Measurements from ENCODE around the gene TNPO1. TPM values are rescaled to one million over a fixed set of nuclear protein-coding genes. Genes with fewer than 3 reads are reported as not detected.

Gene TNPO1
- total and polyA plus RNA-seq, 10 of the 15 experiments (the other 5 are each of a cell fraction or from before 2014, with no cell fraction given), result 18.1 to 123 (median 79.2) TPM

- no peaks in the 10 kb centered on the region for H3K27me3 ChIP-seq (replicated peaks in 1 of 2; ENCODE audit: control insufficient read depth in 2 of 2, insufficient read depth in 2 of 2, low read length in 1 of 2)
- TF ChIP-seq MTA3 (IDR thresholded peaks at IDR 0.05; ENCODE audit: borderline replicate concordance, low read length) (no peak), MLLT1 (IDR thresholded peaks at IDR 0.05) (no peak)
- POLR2A ChIA-PET, result no interaction called here
- H3K9me3 ChIP-seq (replicated peaks; ENCODE audit: control insufficient read depth, insufficient read depth, low read length), result no peaks in the 10 kb centered on the region
- no peak overlapping the region for H3K9ac ChIP-seq (ENCODE audit: control insufficient read depth, insufficient read depth, low read length)
- BruUV-seq (replicated peaks), result no TSS peak
- WGBS (ENCODE audit: insufficient coverage, insufficient replicate concordance, low lambda C conversion rate, missing lambda C conversion rate), result 70% methylated on average over 2 of the region's 2 CpGs
- H3K4me1 ChIP-seq (ENCODE audit: control insufficient read depth, insufficient read depth, low read length), result peaks cover 12% of the 10 kb centered on the region; the same call in 1 of the 2 replicates
- H2AFZ ChIP-seq (ENCODE audit: control insufficient read depth, low read depth, low read length), result no peak overlapping the region
- no peak overlapping the region for H3K27ac ChIP-seq (ENCODE audit: control insufficient read depth, insufficient read depth)
- H4K20me1 ChIP-seq (ENCODE audit: control insufficient read depth, insufficient read depth), result no peaks in the 10 kb centered on the region
- intact Hi-C loops (cut with micrococcal nuclease; ENCODE audit: unreplicated experiment) (no loop called here), in situ Hi-C loops (cut with MboI) (loop anchor here (10.0 kb wide), 1 partner anchor 448 kb away; no protein-coding TSS in a partner anchor)
- CTCF ChIA-PET, result interaction anchor here (1.5 kb wide), 2 partner anchors 10 to 212 kb away, joined by 3 read pairs; no protein-coding TSS in a partner anchor
- SMC1A ChIA-PET (ENCODE audit: uncharacterized antibody, unreplicated experiment), result interaction anchor here (1.5 kb wide), 1 partner anchor 27 kb away, joined by 6 read pairs; no protein-coding TSS in a partner anchor
- RAD21 ChIA-PET (ENCODE audit: unreplicated experiment), result interaction anchor here (0.6 kb wide), 1 partner anchor 524 kb away, joined by 3 read pairs; no protein-coding TSS in a partner anchor
- DNase-seq (ENCODE audit: low read depth, low spot score) (no peak), ATAC-seq (peak; percentile 31; the same call in 2 of the 3 replicates), FAIRE-seq (no peak)
- peaks cover 27% of the 10 kb centered on the region for H3K79me2 ChIP-seq (ENCODE audit: control insufficient read depth, insufficient read depth, low read length)
- no peak overlapping the region for H3K4me3 ChIP-seq
- peak overlapping the region; percentile 51; the same call in 1 of the 2 replicates for H3K4me2 ChIP-seq (ENCODE audit: control insufficient read depth, insufficient read depth)
- H3K36me3 ChIP-seq (ENCODE audit: control insufficient read depth in 2 of 2, insufficient read depth in 2 of 2, low read length in 1 of 2), result no peaks in the 10 kb centered on the region; a peak in 1 of 4 replicates
Measured at GRCh38 chr5:72822944-72823343, 6.5 kb downstream of the TNPO1 start.

GRCh38 chr5:72829707-72830106, 13.2 kb downstream of the TNPO1 start:
- DNase-seq (ENCODE audit: low read depth, low spot score) (no peak), FAIRE-seq (no peak), ATAC-seq (no peak; the same call in 2 of the 3 replicates)
- Histone ChIP-seq H3K4me2 (ENCODE audit: control insufficient read depth, insufficient read depth) (no peak overlapping the region), H2AFZ (ENCODE audit: control insufficient read depth, low read depth, low read length) (no peak overlapping the region), H3K27ac (ENCODE audit: control insufficient read depth, insufficient read depth) (no peak overlapping the region), H3K27me3 (replicated peaks in 1 of 2; ENCODE audit: control insufficient read depth in 2 of 2, insufficient read depth in 2 of 2, low read length in 1 of 2) (no peaks in the 10 kb centered on the region), H3K36me3 (ENCODE audit: control insufficient read depth in 2 of 2, insufficient read depth in 2 of 2, low read length in 1 of 2) (no peaks in the 10 kb centered on the region; a peak in 1 of 4 replicates), H3K4me3 (no peak overlapping the region), H3K9me3 (replicated peaks; ENCODE audit: control insufficient read depth, insufficient read depth, low read length) (no peaks in the 10 kb centered on the region), H3K4me1 (ENCODE audit: control insufficient read depth, insufficient read depth, low read length) (no peaks in the 10 kb centered on the region), H4K20me1 (ENCODE audit: control insufficient read depth, insufficient read depth) (no peaks in the 10 kb centered on the region), H3K9ac (ENCODE audit: control insufficient read depth, insufficient read depth, low read length) (no peak overlapping the region), H3K79me2 (ENCODE audit: control insufficient read depth, insufficient read depth, low read length) (no peaks in the 10 kb centered on the region; the same call in 1 of the 2 replicates)
- intact Hi-C loops (cut with micrococcal nuclease; ENCODE audit: unreplicated experiment) (no loop called here), in situ Hi-C loops (cut with MboI) (loop anchor here (10.0 kb wide), 1 partner anchor 455 kb away; no protein-coding TSS in a partner anchor)
- RAD21 ChIA-PET (ENCODE audit: unreplicated experiment), result interaction anchor here (0.7 to 2.4 kb wide), 2 partner anchors 9 to 12 kb away, joined by 4 to 11 read pairs; partner anchors contain the start of gene TNPO1
- BruUV-seq (replicated peaks), result no TSS peak
- CTCF ChIA-PET, result interaction anchor here (0.7 to 1.7 kb wide), 4 partner anchors 9 to 219 kb away, joined by 3 to 9 read pairs (median 3); no protein-coding TSS in a partner anchor
- POLR2A ChIA-PET, result interaction anchor here (1.6 kb wide), 1 partner anchor 12 kb away, joined by 3 read pairs; no protein-coding TSS in a partner anchor
- SMC1A ChIA-PET (ENCODE audit: uncharacterized antibody, unreplicated experiment), result interaction anchor here (0.7 to 7.3 kb wide), 5 partner anchors 11 to 28 kb away, joined by 3 to 44 read pairs (median 7); no protein-coding TSS in a partner anchor
- TF ChIP-seq RFX5 (IDR thresholded peaks at IDR 0.05; ENCODE audit: low read depth, low read length) (no peak), POU2F2 (IDR thresholded peaks at IDR 0.05; ENCODE audit: borderline replicate concordance, low read depth, low read length) (no peak), NBN (IDR thresholded peaks at IDR 0.05) (no peak), SPI1 (IDR thresholded peaks at IDR 0.05; ENCODE audit: borderline replicate concordance, insufficient read depth, low read depth, low read length) (no peak), BMI1 (IDR thresholded peaks at IDR 0.05; ENCODE audit: borderline replicate concordance) (no peak), BCL3 (IDR thresholded peaks at IDR 0.05; ENCODE audit: borderline replicate concordance, insufficient read depth, low read depth, low read length, poor library complexity, severe bottlenecking) (no peak), E4F1 (IDR thresholded peaks at IDR 0.05; ENCODE audit: borderline replicate concordance, partially characterized antibody) (no peak)

Measured in GM12878 (cell line).